ENCODE data around the gene MMP15.
"Not testable (repeated sequence)": the region's sequence is repeated elsewhere in the genome, so short reads cannot be mapped to it uniquely, and the experiment has no call there.

MMP15 gene

DNA sequence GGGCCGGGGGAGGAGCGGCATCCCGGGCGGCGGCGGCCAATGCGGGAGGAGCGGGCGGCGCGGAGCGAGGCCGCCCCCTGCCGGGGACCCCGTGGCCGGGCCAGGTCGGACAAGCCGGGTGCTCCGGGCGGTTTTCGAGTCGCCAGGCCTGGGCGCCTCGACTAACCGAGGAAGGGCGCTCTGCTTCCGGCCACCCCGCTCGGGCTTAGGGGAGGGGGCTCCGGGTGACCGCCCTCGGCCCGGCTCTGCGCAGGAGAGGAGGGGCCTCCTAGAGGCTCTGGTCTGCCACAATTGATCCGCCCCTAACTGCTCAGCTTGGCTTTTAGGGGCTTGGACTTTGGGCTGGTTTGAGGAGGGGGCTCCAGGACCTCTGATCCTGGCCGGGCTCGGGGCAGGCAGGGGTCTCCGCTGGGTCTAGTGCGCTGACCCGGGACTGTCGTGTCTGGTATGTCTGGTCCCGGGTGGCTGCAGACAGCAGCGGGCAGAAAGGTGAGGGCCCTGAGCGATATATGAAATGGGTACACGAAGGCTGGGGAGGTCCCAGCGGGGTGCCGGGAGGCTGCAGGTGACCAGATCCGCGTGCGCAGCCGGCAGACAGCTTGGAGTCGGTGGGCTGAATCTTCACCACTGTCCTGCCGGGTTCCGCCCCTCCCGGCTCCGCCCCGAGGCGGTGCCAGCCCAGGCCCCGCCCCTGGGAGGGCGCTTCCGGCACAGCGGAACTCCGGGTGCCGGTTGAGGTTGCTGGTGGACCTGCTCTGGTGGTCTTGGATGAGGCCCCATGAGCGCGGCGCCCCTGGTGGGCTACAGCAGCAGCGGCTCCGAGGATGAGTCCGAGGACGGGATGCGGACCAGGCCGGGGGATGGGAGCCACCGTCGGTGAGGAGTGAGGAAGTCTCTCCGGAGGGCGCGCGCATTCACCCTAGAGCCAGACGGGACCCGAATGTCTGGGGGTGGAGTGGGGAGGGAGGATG, 24.6 kb upstream of the MMP15 start, which contains the start of gene USB1:
USB1 (plus strand) TSS at position 702 of the 971 bp plus-strand sequence; CDS start at position 779, 77 bp downstream.
- Histone ChIP-seq H3K9me3 (ENCODE audit: insufficient read depth, low read length) (no peaks in the 10 kb centered on the region), H3K27me3 (ENCODE audit: low read depth, low read length) (no peaks in the 10 kb centered on the region), H3K27ac (ENCODE audit: low read length) (peak within 1 kb of the TSS; percentile 43), H4K20me1 (ENCODE audit: insufficient read depth, low read length) (no peaks in the 10 kb centered on the region), H2AFZ (ENCODE audit: low read depth, low read length) (peak within 1 kb of the TSS; percentile 97), H3K4me3 (ENCODE audit: low read length) (peak within 1 kb of the TSS; percentile 92), H3K79me2 (ENCODE audit: low read length) (peaks cover 3% of the 10 kb centered on the region; the same call in 1 of the 2 replicates), H3K36me3 (replicated peaks; ENCODE audit: low read depth, low read length) (peaks cover 3% of the 10 kb centered on the region), H3K4me2 (ENCODE audit: low read length) (peak within 1 kb of the TSS; percentile 90), H3K4me1 (ENCODE audit: low read length) (peaks cover 22% of the 10 kb centered on the region), H3K9ac (ENCODE audit: low read length) (peak within 1 kb of the TSS; percentile 81)
- no peak for TF ChIP-seq EZH2phosphoT487 (IDR thresholded peaks at IDR 0.05; ENCODE audit: low read depth)
- TF ChIP-seq, protein P1, sequence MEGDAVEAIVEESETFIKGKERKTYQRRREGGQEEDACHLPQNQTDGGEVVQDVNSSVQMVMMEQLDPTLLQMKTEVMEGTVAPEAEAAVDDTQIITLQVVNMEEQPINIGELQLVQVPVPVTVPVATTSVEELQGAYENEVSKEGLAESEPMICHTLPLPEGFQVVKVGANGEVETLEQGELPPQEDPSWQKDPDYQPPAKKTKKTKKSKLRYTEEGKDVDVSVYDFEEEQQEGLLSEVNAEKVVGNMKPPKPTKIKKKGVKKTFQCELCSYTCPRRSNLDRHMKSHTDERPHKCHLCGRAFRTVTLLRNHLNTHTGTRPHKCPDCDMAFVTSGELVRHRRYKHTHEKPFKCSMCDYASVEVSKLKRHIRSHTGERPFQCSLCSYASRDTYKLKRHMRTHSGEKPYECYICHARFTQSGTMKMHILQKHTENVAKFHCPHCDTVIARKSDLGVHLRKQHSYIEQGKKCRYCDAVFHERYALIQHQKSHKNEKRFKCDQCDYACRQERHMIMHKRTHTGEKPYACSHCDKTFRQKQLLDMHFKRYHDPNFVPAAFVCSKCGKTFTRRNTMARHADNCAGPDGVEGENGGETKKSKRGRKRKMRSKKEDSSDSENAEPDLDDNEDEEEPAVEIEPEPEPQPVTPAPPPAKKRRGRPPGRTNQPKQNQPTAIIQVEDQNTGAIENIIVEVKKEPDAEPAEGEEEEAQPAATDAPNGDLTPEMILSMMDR (IDR thresholded peaks at IDR 0.05; ENCODE audit: low read depth, low read length) = peak; percentile 53

DNA sequence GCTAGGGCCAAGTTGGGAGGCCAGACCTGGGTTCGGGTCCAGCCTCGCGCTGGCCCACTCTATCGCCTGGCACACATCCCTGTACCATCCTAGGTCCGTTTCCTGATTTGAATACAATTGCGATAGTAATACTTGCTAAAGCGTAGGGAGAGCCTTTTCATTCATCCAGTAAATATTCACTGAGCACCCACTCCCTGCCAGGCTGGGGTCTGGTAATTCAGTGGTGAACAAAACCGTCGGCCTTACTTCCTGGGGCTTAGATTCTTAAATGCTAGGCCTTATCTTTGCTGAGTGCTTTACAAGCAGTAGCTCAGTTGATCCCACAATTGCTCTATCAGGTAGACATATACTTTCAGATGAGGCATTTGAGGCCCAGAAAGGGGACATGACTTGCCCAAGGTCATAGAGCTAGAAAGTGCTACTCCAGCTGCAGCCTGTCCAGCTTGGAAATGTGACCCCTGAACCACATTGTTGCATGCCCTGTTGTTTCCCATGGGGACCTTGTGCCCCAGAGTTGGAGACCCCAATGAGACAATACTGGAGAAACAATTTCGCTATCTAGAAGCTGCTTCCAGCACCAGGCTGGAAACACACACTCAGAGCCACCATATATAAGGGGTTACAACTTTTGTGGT, 23.7 kb upstream of the MMP15 start:
- no peaks in the 10 kb centered on the region for H3K9me3 ChIP-seq (ENCODE audit: insufficient read depth, low read length)
- H3K9ac ChIP-seq (ENCODE audit: low read length) = peak overlapping the region; percentile 81
- TF ChIP-seq, protein P1 (IDR thresholded peaks at IDR 0.05; ENCODE audit: low read depth, low read length) = no peak
- no peak for TF ChIP-seq EZH2phosphoT487 (IDR thresholded peaks at IDR 0.05; ENCODE audit: low read depth)
- H2AFZ ChIP-seq (ENCODE audit: low read depth, low read length) = no peak overlapping the region
- peaks cover 7% of the 10 kb centered on the region for H3K36me3 ChIP-seq (replicated peaks; ENCODE audit: low read depth, low read length)
- no peaks in the 10 kb centered on the region for H4K20me1 ChIP-seq (ENCODE audit: insufficient read depth, low read length)
- H3K27me3 ChIP-seq (ENCODE audit: low read depth, low read length) = no peaks in the 10 kb centered on the region
- peaks cover 3% of the 10 kb centered on the region; the same call in 1 of the 2 replicates for H3K79me2 ChIP-seq (ENCODE audit: low read length)
- H3K4me3 ChIP-seq (ENCODE audit: low read length) = peak overlapping the region; percentile 92
- peak overlapping the region; percentile 90 for H3K4me2 ChIP-seq (ENCODE audit: low read length)
- H3K27ac ChIP-seq (ENCODE audit: low read length) = no peak overlapping the region
- peaks cover 22% of the 10 kb centered on the region for H3K4me1 ChIP-seq (ENCODE audit: low read length)

- no peak overlapping the region for H3K27ac ChIP-seq (ENCODE audit: low read length)
- H3K79me2 ChIP-seq (ENCODE audit: low read length) = peaks cover 3% of the 10 kb centered on the region; the same call in 1 of the 2 replicates
- peak overlapping the region; percentile 92; the same call in 1 of the 2 replicates for H3K4me3 ChIP-seq (ENCODE audit: low read length)
- TF ChIP-seq, protein P1 (IDR thresholded peaks at IDR 0.05; ENCODE audit: low read depth, low read length) = no peak
- no peak for TF ChIP-seq EZH2phosphoT487 (IDR thresholded peaks at IDR 0.05; ENCODE audit: low read depth)
- no peaks in the 10 kb centered on the region for H3K27me3 ChIP-seq (ENCODE audit: low read depth, low read length)
- H3K9ac ChIP-seq (ENCODE audit: low read length) = no peak overlapping the region
- H3K4me2 ChIP-seq (ENCODE audit: low read length) = peak overlapping the region; percentile 90; the same call in 1 of the 2 replicates
- peaks cover 9% of the 10 kb centered on the region for H3K36me3 ChIP-seq (replicated peaks; ENCODE audit: low read depth, low read length)
- H3K4me1 ChIP-seq (ENCODE audit: low read length) = peaks cover 22% of the 10 kb centered on the region
- H2AFZ ChIP-seq (ENCODE audit: low read depth, low read length) = no peak overlapping the region
- no peaks in the 10 kb centered on the region for H4K20me1 ChIP-seq (ENCODE audit: insufficient read depth, low read length)
- no peaks in the 10 kb centered on the region for H3K9me3 ChIP-seq (ENCODE audit: insufficient read depth, low read length)
Observed at GRCh38 chr16:58002416-58002800, 23.1 kb upstream of the MMP15 start.

DNA sequence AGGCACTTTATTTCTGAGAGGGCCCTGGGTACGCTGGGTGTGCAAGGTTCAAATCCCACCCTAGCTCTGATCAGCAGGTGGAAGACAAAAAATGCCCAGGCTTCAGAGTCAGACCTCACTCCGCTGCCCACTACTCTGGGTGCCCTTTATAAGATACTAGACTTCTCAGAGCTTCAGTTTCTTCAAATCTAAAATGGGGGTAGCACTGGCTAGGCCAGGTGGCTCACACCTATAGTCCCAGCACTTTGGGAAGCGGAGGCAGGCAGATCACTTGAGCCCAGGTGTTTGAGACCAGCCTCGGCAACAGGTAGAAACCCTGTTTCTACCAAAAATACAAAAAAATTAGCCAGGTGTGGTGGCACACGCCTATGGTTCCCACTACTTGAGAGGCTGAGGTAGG, 22.6 kb upstream of the MMP15 start:
- Histone ChIP-seq H3K9me3 (ENCODE audit: insufficient read depth, low read length) (no peaks in the 10 kb centered on the region), H2AFZ (ENCODE audit: low read depth, low read length) (no peak overlapping the region), H4K20me1 (ENCODE audit: insufficient read depth, low read length) (no peaks in the 10 kb centered on the region), H3K4me2 (ENCODE audit: low read length) (no peak overlapping the region), H3K27me3 (ENCODE audit: low read depth, low read length) (no peaks in the 10 kb centered on the region), H3K4me1 (ENCODE audit: low read length) (peaks cover 22% of the 10 kb centered on the region), H3K79me2 (ENCODE audit: low read length) (peaks cover 3% of the 10 kb centered on the region; the same call in 1 of the 2 replicates), H3K9ac (ENCODE audit: low read length) (no peak overlapping the region), H3K36me3 (replicated peaks; ENCODE audit: low read depth, low read length) (peaks cover 9% of the 10 kb centered on the region), H3K4me3 (ENCODE audit: low read length) (no peak overlapping the region), H3K27ac (ENCODE audit: low read length) (no peak overlapping the region)
- TF ChIP-seq, protein P1 (IDR thresholded peaks at IDR 0.05; ENCODE audit: low read depth, low read length) = no peak
- no peak for TF ChIP-seq EZH2phosphoT487 (IDR thresholded peaks at IDR 0.05; ENCODE audit: low read depth)

DNA sequence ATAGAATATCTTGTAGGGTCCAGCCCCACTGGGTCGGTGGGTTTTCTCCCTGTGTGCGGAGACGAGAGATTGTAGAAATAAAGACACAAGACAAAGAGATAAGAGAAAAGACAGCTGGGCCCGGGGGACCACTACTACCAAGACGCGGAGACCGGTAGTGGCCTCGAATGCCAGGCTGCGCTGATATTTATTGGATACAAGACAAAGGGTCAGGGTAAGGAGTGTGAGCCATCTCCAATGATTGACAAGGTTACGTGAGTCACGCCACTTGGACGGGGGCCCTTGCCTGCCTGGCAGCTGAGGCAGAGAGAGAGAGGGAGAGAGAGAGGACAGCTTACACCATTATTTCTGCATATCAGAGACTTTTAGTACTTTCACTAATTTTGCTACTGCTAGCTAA, 20.8 kb upstream of the MMP15 start:
- H3K27me3 ChIP-seq (ENCODE audit: low read depth, low read length); H3K9me3 ChIP-seq (ENCODE audit: insufficient read depth, low read length); H4K20me1 ChIP-seq (ENCODE audit: insufficient read depth, low read length); H3K4me2 ChIP-seq (ENCODE audit: low read length); H3K27ac ChIP-seq (ENCODE audit: low read length); H3K4me3 ChIP-seq (ENCODE audit: low read length); H3K79me2 ChIP-seq (ENCODE audit: low read length); H3K36me3 ChIP-seq (replicated peaks; ENCODE audit: low read depth, low read length); H2AFZ ChIP-seq (ENCODE audit: low read depth, low read length); H3K9ac ChIP-seq (ENCODE audit: low read length): not testable (repeated sequence)
- H3K4me1 ChIP-seq (ENCODE audit: low read length) = peaks cover 13% of the 10 kb centered on the region
